Measurements from ENCODE around the gene ZNF446. TPM values are rescaled to one million over a fixed set of nuclear protein-coding genes. Genes with fewer than 3 reads are reported as not detected.

The ZNF446 gene
- total and polyA plus RNA-seq, 8 donors, result 4.6 to 26.1 (median 8.1) TPM

GRCh38 chr19:58451358-58452101, 24.6 kb upstream of the ZNF446 start, which contains the start of gene ZNF324B:
ZNF324B (plus strand) TSS chr19:58451622; CDS start chr19:58453702, 2,080 bp downstream.
- peaks cover 4 to 21% (median 15%) of the 10 kb centered on the region in 4 donors for H3K4me1 ChIP-seq
- TF ChIP-seq, protein P1, sequence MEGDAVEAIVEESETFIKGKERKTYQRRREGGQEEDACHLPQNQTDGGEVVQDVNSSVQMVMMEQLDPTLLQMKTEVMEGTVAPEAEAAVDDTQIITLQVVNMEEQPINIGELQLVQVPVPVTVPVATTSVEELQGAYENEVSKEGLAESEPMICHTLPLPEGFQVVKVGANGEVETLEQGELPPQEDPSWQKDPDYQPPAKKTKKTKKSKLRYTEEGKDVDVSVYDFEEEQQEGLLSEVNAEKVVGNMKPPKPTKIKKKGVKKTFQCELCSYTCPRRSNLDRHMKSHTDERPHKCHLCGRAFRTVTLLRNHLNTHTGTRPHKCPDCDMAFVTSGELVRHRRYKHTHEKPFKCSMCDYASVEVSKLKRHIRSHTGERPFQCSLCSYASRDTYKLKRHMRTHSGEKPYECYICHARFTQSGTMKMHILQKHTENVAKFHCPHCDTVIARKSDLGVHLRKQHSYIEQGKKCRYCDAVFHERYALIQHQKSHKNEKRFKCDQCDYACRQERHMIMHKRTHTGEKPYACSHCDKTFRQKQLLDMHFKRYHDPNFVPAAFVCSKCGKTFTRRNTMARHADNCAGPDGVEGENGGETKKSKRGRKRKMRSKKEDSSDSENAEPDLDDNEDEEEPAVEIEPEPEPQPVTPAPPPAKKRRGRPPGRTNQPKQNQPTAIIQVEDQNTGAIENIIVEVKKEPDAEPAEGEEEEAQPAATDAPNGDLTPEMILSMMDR (IDR thresholded peaks at IDR 0.05), result no peak
- peak; percentile 61 to 89 (median 70) for TF ChIP-seq POLR2AphosphoS5 (IDR thresholded peaks at IDR 0.05)
- peaks cover 0 to 9% (median 0%) of the 10 kb centered on the region in 4 donors for H3K9me3 ChIP-seq
- 0% methylated on average over 10 to 79 of the region's 79 CpGs for WGBS, 5 donors
- DNase-seq, result peak; percentile 97 to 99
- H3K36me3 ChIP-seq, result peaks cover 8 to 30% (median 28%) of the 10 kb centered on the region in 4 donors
- H3K27me3 ChIP-seq, result peaks cover 0 to 26% (median 0%) of the 10 kb centered on the region in 3 donors
- intact Hi-C loops (cut with DNase I; ENCODE audit: low total_unique reads), result no loop called here
- H3K27ac ChIP-seq, result peak within 1 kb of the TSS; percentile 68 to 87 (median 75)
- H3K4me3 ChIP-seq, result peak within 1 kb of the TSS; percentile 76 to 96 (median 93)

- Histone ChIP-seq H3K9me3 (peaks cover 0 to 5% (median 0%) of the 10 kb centered on the region in 4 donors), H3K4me3 (no peak overlapping the region), H3K27ac (no peak overlapping the region), H3K27me3 (peaks cover 0 to 7% (median 0%) of the 10 kb centered on the region in 3 donors), H3K4me1 (peaks cover 4 to 21% (median 15%) of the 10 kb centered on the region in 4 donors), H3K36me3 (peaks cover 14 to 52% (median 47%) of the 10 kb centered on the region in 4 donors)
- intact Hi-C loops (cut with DNase I; ENCODE audit: low total_unique reads), result no loop called here
- WGBS, 5 donors, result 92 to 96% (median 94%) methylated on average over 6 of the region's 6 CpGs
- no peak for DNase-seq
- TF ChIP-seq POLR2A (IDR thresholded peaks at IDR 0.05), result no peak
- no peak for TF ChIP-seq POLR2AphosphoS5 (IDR thresholded peaks at IDR 0.05)
- TF ChIP-seq, protein P1 (IDR thresholded peaks at IDR 0.05), result no peak
- no peak for TF ChIP-seq EP300 (IDR thresholded peaks at IDR 0.05)
Measured at GRCh38 chr19:58453743-58454142, 22.4 kb upstream of the ZNF446 start.

DNA sequence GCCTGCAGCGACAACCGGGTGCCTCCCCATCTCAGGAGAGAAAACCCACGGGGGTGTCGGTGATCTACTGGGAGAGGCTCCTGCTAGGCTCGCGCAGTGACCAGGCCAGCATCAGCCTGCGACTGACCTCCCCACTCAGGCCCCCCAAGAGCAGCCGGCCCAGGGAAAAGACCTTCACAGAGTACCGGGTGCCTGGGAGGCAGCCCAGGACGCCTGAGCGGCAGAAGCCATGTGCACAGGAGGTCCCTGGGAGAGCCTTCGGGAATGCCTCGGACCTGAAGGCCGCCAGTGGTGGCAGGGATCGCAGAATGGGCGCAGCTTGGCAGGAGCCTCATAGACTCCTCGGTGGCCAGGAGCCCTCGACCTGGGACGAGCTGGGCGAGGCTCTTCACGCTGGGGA, 20.8 kb upstream of the ZNF446 start:
- H3K27me3 ChIP-seq, result no peaks in the 10 kb centered on the region
- no peaks in the 10 kb centered on the region for H3K9me3 ChIP-seq
- H3K27ac ChIP-seq, result no peak overlapping the region
- intact Hi-C loops (cut with DNase I; ENCODE audit: low total_unique reads), result no loop called here
- WGBS, 5 donors, result 93 to 97% (median 96%) methylated on average over 19 to 21 of the region's 21 CpGs
- peaks cover 14 to 57% (median 47%) of the 10 kb centered on the region in 4 donors for H3K36me3 ChIP-seq
- H3K4me1 ChIP-seq, result peaks cover 4 to 21% (median 15%) of the 10 kb centered on the region in 4 donors
- no peak for TF ChIP-seq POLR2AphosphoS5 (IDR thresholded peaks at IDR 0.05)
- TF ChIP-seq, protein P1 (IDR thresholded peaks at IDR 0.05), result no peak
- TF ChIP-seq EP300 (IDR thresholded peaks at IDR 0.05), result no peak
- no peak for TF ChIP-seq POLR2A (IDR thresholded peaks at IDR 0.05)
- H3K4me3 ChIP-seq, result no peak overlapping the region
- no peak for DNase-seq

DNA sequence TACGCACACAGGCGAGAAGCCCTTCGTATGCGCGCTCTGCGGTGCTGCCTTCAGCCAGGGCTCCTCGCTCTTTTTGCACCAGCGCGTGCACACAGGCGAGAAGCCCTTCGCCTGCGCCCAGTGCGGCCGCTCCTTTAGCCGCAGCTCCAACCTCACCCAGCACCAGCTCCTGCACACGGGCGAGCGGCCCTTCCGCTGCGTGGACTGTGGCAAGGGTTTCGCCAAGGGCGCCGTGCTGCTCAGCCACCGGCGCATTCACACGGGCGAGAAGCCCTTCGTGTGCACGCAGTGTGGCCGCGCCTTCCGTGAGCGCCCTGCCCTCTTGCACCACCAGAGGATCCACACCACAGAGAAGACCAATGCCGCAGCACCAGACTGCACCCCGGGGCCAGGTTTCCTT, 20.0 kb upstream of the ZNF446 start:
- no peak for DNase-seq
- Histone ChIP-seq H3K27ac (no peak overlapping the region), H3K4me3 (no peak overlapping the region), H3K36me3 (peaks cover 14 to 57% (median 47%) of the 10 kb centered on the region in 4 donors), H3K4me1 (peaks cover 0 to 14% (median 9%) of the 10 kb centered on the region in 4 donors), H3K27me3 (no peaks in the 10 kb centered on the region), H3K9me3 (no peaks in the 10 kb centered on the region)
- 97 to 98% (median 98%) methylated on average over 30 to 35 of the region's 35 CpGs for WGBS, 5 donors
- TF ChIP-seq, protein P1 (IDR thresholded peaks at IDR 0.05), result no peak
- TF ChIP-seq EP300 (IDR thresholded peaks at IDR 0.05) (no peak), POLR2A (IDR thresholded peaks at IDR 0.05) (no peak), POLR2AphosphoS5 (IDR thresholded peaks at IDR 0.05) (no peak)
- intact Hi-C loops (cut with DNase I; ENCODE audit: low total_unique reads), result no loop called here
